Activated CD8-positive, alpha-beta T cell treated with anti-CD3 and anti-CD28 coated beads for 36 hours (primary cell): ENCODE measurements around the gene IFNGR2. TPM values are rescaled to one million over a fixed set of nuclear protein-coding genes. Genes with fewer than 3 reads are reported as not detected.
A peak's percentile ranks its signal among the peaks of the same experiment; 100 is the strongest.

Experiments used
- ATAC-seq: fragments of 200-7000 bp; cut with Tn5 transposase; one replicate; pipeline ENCODE4 v1.10.0; 2021; ENCODE audit warnings: mild to moderate bottlenecking, moderate library complexity
- CTCF ChIA-PET: fragments of 350-600 bp; sonication (Branson Sonifier 250); formaldehyde crosslinking; loops from one replicate; lab custom pipeline; 2021; ENCODE audit warnings: antibody characterized with exemption; lab: Charles Lee
- POLR2A ChIA-PET: fragments of 350-600 bp; sonication (Branson Sonifier 250); formaldehyde crosslinking; loops from one replicate; lab custom pipeline; 2021; ENCODE audit warnings: antibody characterized with exemption; lab: Charles Lee
- DNase-seq: peaks from one replicate; pipeline ENCODE4 v3.0.0-alpha.2; 2020
- H3K27ac Mint-ChIP-seq: one replicate; pipeline ENCODE4 v1.8.0; 2021; ENCODE audit warnings: mild to moderate bottlenecking, mixed read lengths
- H3K27me3 Mint-ChIP-seq: one replicate; pipeline ENCODE4 v1.8.0; 2021; ENCODE audit warnings: mixed read lengths
- H3K36me3 Mint-ChIP-seq: one replicate; pipeline ENCODE4 v1.8.0; 2021; ENCODE audit warnings: low read depth, mixed read lengths
- H3K4me1 Mint-ChIP-seq: one replicate; pipeline ENCODE4 v1.8.0; 2021; ENCODE audit warnings: low read depth, mixed read lengths
- H3K4me3 Mint-ChIP-seq: one replicate; pipeline ENCODE4 v1.8.0; 2021; ENCODE audit warnings: mild to moderate bottlenecking, moderate library complexity, mixed read lengths
- H3K9me3 Mint-ChIP-seq: one replicate; pipeline ENCODE4 v1.8.0; 2021; ENCODE audit warnings: mixed read lengths
- CTCF ChIP-seq: fragments of 200-600 bp; IDR thresholded peaks from one replicate; pipeline ENCODE4 v1.8.0; 2022; ENCODE audit warnings: antibody characterized with exemption, mild to moderate bottlenecking
- intact Hi-C: fragments of 100-400 bp; cut with micrococcal nuclease; formaldehyde crosslinking; loops from one replicate; pipeline ENCODE4 v1.10.0; 2022
- total RNA-seq, 2 experiments: library from RNA; stranded (reverse); gene quantifications; one replicate each; pipeline ENCODE4 v1.2.3, GENCODE V29; 2021

Gene IFNGR2
- total RNA-seq, 2 experiments from 2014 or later: 7.8 to 9.8 TPM

- no peaks in the 10 kb centered on the region for H3K9me3 Mint-ChIP-seq
- TF ChIP-seq CTCF: no peak
These were observed 19.9 kb upstream of the IFNGR2 start for GRCh38 chr21:33383056-33383888.

GRCh38 chr21:33384841-33385331, 18.3 kb upstream of the IFNGR2 start:
- Mint-ChIP-seq H3K9me3 (no peaks in the 10 kb centered on the region), H3K27me3 (peaks cover 15% of the 10 kb centered on the region), H3K27ac (peak overlapping the region; percentile 55), H3K4me3 (peak overlapping the region; percentile 43), H3K4me1 (peaks cover 54% of the 10 kb centered on the region), H3K36me3 (no peaks in the 10 kb centered on the region)
- no peak for TF ChIP-seq CTCF
- intact Hi-C loops: loop anchor here (2.0 to 5.0 kb wide), 3 partner anchors 50 to 148 kb away; no protein-coding TSS in a partner anchor
- ATAC-seq (peak; percentile 18), DNase-seq (peak; percentile 68)
- CTCF ChIA-PET: interaction anchor here (0.8 to 3.0 kb wide), 20 partner anchors 9 to 444 kb away, joined by 3 to 29 read pairs (median 4); partner anchors contain the start of gene TMEM50B
- POLR2A ChIA-PET: interaction anchor here (0.6 to 2.4 kb wide), 12 partner anchors 8 to 653 kb away, joined by 3 to 10 read pairs (median 4); partner anchors contain the start of genes GART, IFNGR2, IL10RB and TMEM50B

More at GRCh38 chr21:33383056-33383888, 19.9 kb upstream of the IFNGR2 start:
- peak; percentile 67 for ATAC-seq
- H3K27me3 Mint-ChIP-seq: peaks cover 7% of the 10 kb centered on the region
- POLR2A ChIA-PET: interaction anchor here (0.6 to 2.4 kb wide), 4 partner anchors 14 to 454 kb away, joined by 3 to 10 read pairs (median 3); no protein-coding TSS in a partner anchor
- H3K36me3 Mint-ChIP-seq: no peaks in the 10 kb centered on the region
- intact Hi-C loops: loop anchor here (5.0 kb wide), 2 partner anchors 56 to 146 kb away; no protein-coding TSS in a partner anchor
- peak overlapping the region; percentile 59 for H3K4me3 Mint-ChIP-seq
- H3K27ac Mint-ChIP-seq: peak overlapping the region; percentile 74
- DNase-seq: peak; percentile 95
- H3K4me1 Mint-ChIP-seq: peaks cover 63% of the 10 kb centered on the region
- CTCF ChIA-PET: interaction anchor here (0.8 to 1.7 kb wide), 2 partner anchors 57 to 79 kb away, joined by 3 to 4 read pairs; no protein-coding TSS in a partner anchor

- peak; percentile 23 for TF ChIP-seq CTCF
- Mint-ChIP-seq H3K4me3 (no peak overlapping the region), H3K4me1 (peaks cover 40% of the 10 kb centered on the region), H3K9me3 (no peaks in the 10 kb centered on the region), H3K27ac (no peak overlapping the region), H3K36me3 (no peaks in the 10 kb centered on the region), H3K27me3 (peaks cover 21% of the 10 kb centered on the region)
- ATAC-seq (no peak), DNase-seq (no peak)
- CTCF ChIA-PET: interaction anchor here (0.8 to 3.0 kb wide), 7 partner anchors 8 to 58 kb away, joined by 3 to 29 read pairs (median 6); no protein-coding TSS in a partner anchor
- POLR2A ChIA-PET: interaction anchor here (1.3 to 2.4 kb wide), 3 partner anchors 10 to 94 kb away, joined by 4 to 10 read pairs (median 5); partner anchors contain the start of gene TMEM50B
- intact Hi-C loops: no loop called here
These were observed 16.9 kb upstream of the IFNGR2 start for GRCh38 chr21:33386222-33386784.

GRCh38 chr21:33387294-33387693, 15.9 kb upstream of the IFNGR2 start:
- DNase-seq (no peak), ATAC-seq (no peak)
- ChIA-PET CTCF (interaction anchor here (0.7 to 3.3 kb wide), 4 partner anchors 9 to 39 kb away, joined by 3 to 12 read pairs (median 4); no protein-coding TSS in a partner anchor), POLR2A (no interaction called here)
- no peaks in the 10 kb centered on the region for H3K36me3 Mint-ChIP-seq
- no peaks in the 10 kb centered on the region for H3K9me3 Mint-ChIP-seq
- no peak overlapping the region for H3K27ac Mint-ChIP-seq
- intact Hi-C loops: no loop called here
- H3K4me1 Mint-ChIP-seq: peaks cover 32% of the 10 kb centered on the region
- H3K4me3 Mint-ChIP-seq: no peak overlapping the region
- peaks cover 24% of the 10 kb centered on the region for H3K27me3 Mint-ChIP-seq
- no peak for TF ChIP-seq CTCF
